ENCODE data around the gene RARG.

RARG gene

GRCh38 chr12:53180931-53181645, 50.9 kb downstream of the RARG start (continued):
- peak; percentile 14 for TF ChIP-seq PRDM10 (tag by site-specific recombination; IDR thresholded peaks at IDR 0.05)
- TF ChIP-seq ZNF555 (tag by site-specific recombination; conservative IDR thresholded peaks at IDR 0.05): no peak
- no peak for TF ChIP-seq KLF8 (tag by site-specific recombination; IDR thresholded peaks at IDR 0.05)
- no peak for TF ChIP-seq ZNF184 (tag by site-specific recombination; IDR thresholded peaks at IDR 0.05)
- no peak for TF ChIP-seq ZNF629 (tag by site-specific recombination; IDR thresholded peaks at IDR 0.05)
- TF ChIP-seq ZNF585B (tag by site-specific recombination; IDR thresholded peaks at IDR 0.05): no peak
- TF ChIP-seq ZBTB17 (tag by site-specific recombination; IDR thresholded peaks at IDR 0.05): no peak; the same call in 1 of the 2 replicates
- TF ChIP-seq ZNF707 (tag by site-specific recombination; IDR thresholded peaks at IDR 0.05): no peak
- TF ChIP-seq ZNF335 (tag by site-specific recombination; conservative IDR thresholded peaks at IDR 0.05): peak; percentile 91
- TF ChIP-seq KLF17 (tag by site-specific recombination; IDR thresholded peaks at IDR 0.05): no peak
- no peak for TF ChIP-seq ZNF639 (tag by site-specific recombination; IDR thresholded peaks at IDR 0.05)
- no peak for TF ChIP-seq ZNF704 (tag by site-specific recombination; IDR thresholded peaks at IDR 0.05)
- no peak for TF ChIP-seq PRDM6 (tag by site-specific recombination; IDR thresholded peaks at IDR 0.05)
- peak; percentile 33; the same call in 1 of the 2 replicates for TF ChIP-seq KLF9 (tag by site-specific recombination; IDR thresholded peaks at IDR 0.05; ENCODE audit: low read depth)
- TF ChIP-seq ZNF768 (tag by site-specific recombination; IDR thresholded peaks at IDR 0.05): no peak
- TF ChIP-seq ZBTB8A (tag by site-specific recombination; IDR thresholded peaks at IDR 0.05): peak; percentile 33; the same call in 1 of the 2 replicates
- TF ChIP-seq ZNF324 (tag by site-specific recombination; IDR thresholded peaks at IDR 0.05): peak; percentile 35; the same call in 1 of the 2 replicates
- no peak for TF ChIP-seq ZBTB7A (tag by site-specific recombination; IDR thresholded peaks at IDR 0.05; ENCODE audit: low read depth)
- no peak for TF ChIP-seq ZFP3 (tag by site-specific recombination; IDR thresholded peaks at IDR 0.05; ENCODE audit: low read depth)
- TF ChIP-seq EGR2 (tag by site-specific recombination; IDR thresholded peaks at IDR 0.05; ENCODE audit: low read depth): 0 out of 2 replicates have a peak, but pooled peaks have one; percentile 19
- TF ChIP-seq ZNF112 (tag by site-specific recombination; IDR thresholded peaks at IDR 0.05): no peak
- TF ChIP-seq ZNF24 (tag by site-specific recombination; IDR thresholded peaks at IDR 0.05): 0 out of 2 replicates have a peak, but pooled peaks have one; percentile 1
- TF ChIP-seq ZNF449 (tag by site-specific recombination; IDR thresholded peaks at IDR 0.05): peak; percentile 33; the same call in 1 of the 2 replicates
- TF ChIP-seq GLI4 (tag by site-specific recombination; IDR thresholded peaks at IDR 0.05): no peak
- no peak for TF ChIP-seq ZNF426 (tag by site-specific recombination; IDR thresholded peaks at IDR 0.05)
- peak; percentile 53 for TF ChIP-seq ZNF341 (tag by site-specific recombination; IDR thresholded peaks at IDR 0.05; ENCODE audit: low read depth)
- no peak for TF ChIP-seq ZBTB44 (tag by site-specific recombination; IDR thresholded peaks at IDR 0.05)
- no peak for TF ChIP-seq ZNF394 (tag by site-specific recombination; IDR thresholded peaks at IDR 0.05; ENCODE audit: borderline replicate concordance)

Data from HEK293 (cell line).